Measurements from ENCODE around the gene ZNF619. TPM values are rescaled to one million over a fixed set of nuclear protein-coding genes. Genes with fewer than 3 reads are reported as not detected.

Gene ZNF619
- total and polyA plus RNA-seq, 2 of the 4 experiments (the other 2 are of a cell fraction) = 2.0 to 4.8 TPM

GRCh38 chr3:40450438-40450837 is 26.5 kb upstream of the ZNF619 start:
- H3K9me1 ChIP-seq (ENCODE audit: insufficient read depth, low read length) = no peaks in the 10 kb centered on the region
- dilution Hi-C loops (cut with HindIII; ENCODE audit: low sequenced_read_pairs, unreplicated experiment) = no loop called here
- no peak overlapping the region for H3K4me3 ChIP-seq (ENCODE audit: insufficient read depth, low read depth, low read length)
- H3K14ac ChIP-seq (replicated peaks; ENCODE audit: low read depth, low read length) = no peak overlapping the region
- no peak overlapping the region for H2BK5ac ChIP-seq (ENCODE audit: low read depth, low read length, poor library complexity, severe bottlenecking)
- no peaks in the 10 kb centered on the region for H3K27me3 ChIP-seq (ENCODE audit: control insufficient read depth, insufficient read depth, low read length)
- TF ChIP-seq POLR2A (IDR thresholded peaks at IDR 0.05; ENCODE audit: low read depth, low read length) (no peak), RFX5 (IDR thresholded peaks at IDR 0.05; ENCODE audit: low read depth, low read length) (no peak), MAFK (IDR thresholded peaks at IDR 0.05; ENCODE audit: low read depth, low read length) (no peak), ELK1 (IDR thresholded peaks at IDR 0.05; ENCODE audit: borderline replicate concordance, low read depth, low read length) (no peak), FOS (IDR thresholded peaks at IDR 0.05; ENCODE audit: low read depth, low read length) (no peak), BHLHE40 (IDR thresholded peaks at IDR 0.05; ENCODE audit: low read depth, low read length) (no peak), NFE2L2 (IDR thresholded peaks at IDR 0.05; ENCODE audit: low read depth, low read length) (no peak), CEBPB (IDR thresholded peaks at IDR 0.05; ENCODE audit: low read depth, low read length) (no peak)
- H2AFZ ChIP-seq (replicated peaks; ENCODE audit: low read length, poor library complexity) = no peak overlapping the region
- no peak overlapping the region for H2BK15ac ChIP-seq (ENCODE audit: low read depth, low read length)
- H2AK5ac ChIP-seq (ENCODE audit: low read depth, low read length) = no peak overlapping the region
- no peak overlapping the region for H2AK9ac ChIP-seq (replicated peaks; ENCODE audit: low read depth, low read length, poor library complexity)
- POLR2A ChIA-PET (ENCODE audit: unreplicated experiment) = no interaction called here
- H4K8ac ChIP-seq (ENCODE audit: low read depth in 2 of 2, low read length in 2 of 2) = no peak overlapping the region
- H4K91ac ChIP-seq (ENCODE audit: insufficient read depth, low read depth, low read length) = no peak overlapping the region
- H3K23ac ChIP-seq (ENCODE audit: low read depth, low read length) = no peak overlapping the region
- no peak overlapping the region for H3K4ac ChIP-seq (ENCODE audit: low read depth, low read length)
- H3K56ac ChIP-seq (ENCODE audit: extremely low read depth, insufficient read depth, low read length) = no peak overlapping the region
- H3K4me2 ChIP-seq (ENCODE audit: low read depth, low read length) = no peak overlapping the region
- no peaks in the 10 kb centered on the region for H4K20me1 ChIP-seq (ENCODE audit: insufficient read depth, low read length)
- peaks cover 3% of the 10 kb centered on the region for H3K36me3 ChIP-seq (ENCODE audit: control insufficient read depth, insufficient read depth, low read length)
- CTCF ChIA-PET = no interaction called here
- H2BK120ac ChIP-seq (ENCODE audit: low read depth, low read length) = no peak overlapping the region
- no peaks in the 10 kb centered on the region for H3K4me1 ChIP-seq (ENCODE audit: control insufficient read depth, insufficient read depth, low read length)
- BruUV-seq (replicated peaks) = no TSS peak
- H2BK20ac ChIP-seq (ENCODE audit: low read depth, low read length) = no peak overlapping the region
- in situ Hi-C loops (cut with MboI; ENCODE audit: low sequenced_read_pairs) = no loop called here
- no peak for ATAC-seq (ENCODE audit: low read depth)
- no peaks in the 10 kb centered on the region for H3K9me3 ChIP-seq (ENCODE audit: control insufficient read depth, insufficient read depth, low read length)
- no CpG with 5 or more reads among the region's 2 CpGs for WGBS, 2 experiments (ENCODE audit: extremely low coverage in 2 of 2, insufficient read length in 1 of 2)
- DNase-seq = no peak
- no peak overlapping the region for H3K18ac ChIP-seq (ENCODE audit: low read depth, low read length)
- intact Hi-C loops (cut with micrococcal nuclease) = loop anchor here (5.0 kb wide), 1 partner anchor 138 kb away; no protein-coding TSS in a partner anchor
- no peak overlapping the region for H4K5ac ChIP-seq (ENCODE audit: low read depth, low read length)
- H3K9ac ChIP-seq (ENCODE audit: low read depth, low read length) = no peak overlapping the region
- H3K79me1 ChIP-seq (ENCODE audit: low read depth in 1 of 2, low read length in 2 of 2) = peaks cover 5 to 7% of the 10 kb centered on the region in 2 experiments; a peak in 1 of 4 replicates
- H3K27ac ChIP-seq (ENCODE audit: insufficient read depth, low read length) = no peak overlapping the region
